ENCODE data around the gene TNFRSF14. TPM values are rescaled to one million over a fixed set of nuclear protein-coding genes. Genes with fewer than 3 reads are reported as not detected.

Gene TNFRSF14
- total and polyA plus RNA-seq, 7 experiments from 2014 or later: 52.5 to 253 (median 200) TPM

DNA sequence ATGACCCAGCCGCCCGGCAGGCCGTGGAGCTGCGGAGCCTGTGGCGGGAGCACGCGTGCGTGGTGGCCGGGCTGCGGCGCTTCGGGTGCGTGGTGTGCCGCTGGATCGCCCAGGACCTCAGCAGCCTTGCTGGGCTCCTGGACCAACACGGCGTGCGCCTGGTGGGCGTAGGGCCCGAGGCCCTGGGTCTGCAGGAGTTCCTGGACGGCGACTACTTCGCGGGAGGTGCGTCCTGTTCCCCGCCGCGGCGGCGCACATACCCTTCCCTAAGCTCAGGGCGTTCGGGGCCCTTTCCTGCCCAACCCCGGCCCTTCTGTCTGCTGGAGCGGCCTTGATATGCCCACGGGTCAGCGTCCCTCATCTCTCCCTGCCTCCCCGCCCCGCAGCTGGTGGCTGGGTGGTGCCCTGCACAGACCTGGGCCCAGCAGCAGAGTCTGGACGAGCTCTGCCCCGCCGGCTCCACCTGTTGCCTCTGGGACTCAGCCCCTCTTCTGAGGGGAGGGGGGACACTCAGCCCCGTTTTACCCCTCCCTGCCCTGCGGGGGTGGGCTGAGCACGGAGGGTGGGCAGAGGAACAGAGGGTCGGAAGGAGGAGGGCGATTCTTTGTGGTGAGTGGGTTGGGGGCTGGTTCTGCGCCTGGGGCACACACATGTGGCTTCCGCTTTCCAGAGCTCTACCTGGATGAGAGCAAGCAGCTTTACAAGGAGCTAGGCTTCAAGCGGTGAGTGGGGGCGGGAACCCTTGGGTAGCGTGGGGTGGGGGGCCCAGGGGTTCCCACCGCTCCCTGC lies 31.1 kb downstream of the TNFRSF14 start:
- ATAC-seq (no peak), DNase-seq (peak in 5 of 9 donors; percentile 29 to 53 (median 43))
- peaks cover 0 to 16% (median 0%) of the 10 kb centered on the region in 3 experiments for H3K36me3 ChIP-seq (ENCODE audit: control insufficient read depth in 2 of 3, insufficient read depth in 3 of 3, low read length in 3 of 3)
- H3K27ac ChIP-seq (ENCODE audit: low read depth, low read length): peak overlapping the region; percentile 87
- no peaks in the 10 kb centered on the region for H3K27me3 ChIP-seq (ENCODE audit: control insufficient read depth in 2 of 2, insufficient read depth in 2 of 2, low read length in 2 of 2)
- H3K4me1 ChIP-seq (ENCODE audit: control insufficient read depth in 2 of 2, insufficient read depth in 2 of 2, low read length in 2 of 2): peaks cover 27 to 30% of the 10 kb centered on the region in 2 donors
- H3K27ac Mint-ChIP-seq: peak overlapping the region in 7 of 9 donors; percentile 5 to 93 (median 41)
- intact Hi-C loops (cut with micrococcal nuclease): loop anchor here (2.0 to 10.0 kb wide), 6 partner anchors 382 to 1315 kb away; partner anchors contain the start of genes C1orf174 (in 1 of the 2), CALML6 (in 1 of the 2), FAAP20 (in 1 of the 2) and TMEM52 (in 1 of the 2)
- H3K27me3 Mint-ChIP-seq: no peaks in the 10 kb centered on the region
- H3K4me1 Mint-ChIP-seq: peaks cover 19 to 38% (median 30%) of the 10 kb centered on the region in 7 donors
- peaks cover 0 to 7% (median 0%) of the 10 kb centered on the region in 5 donors for H3K36me3 Mint-ChIP-seq
- ChIA-PET POLR2A (interaction anchor here (0.6 to 12.2 kb wide), 10 partner anchors 9 to 195 kb away, joined by 3 to 253 read pairs (median 14); partner anchors contain the start of genes MORN1, PANK4, RER1 and TNFRSF14), CTCF (interaction anchor here (0.6 to 3.8 kb wide), 2 partner anchors 9 to 40 kb away, joined by 4 to 21 read pairs; no protein-coding TSS in a partner anchor)
- H3K4me3 Mint-ChIP-seq: peak overlapping the region; percentile 66 to 94 (median 82)
- peak overlapping the region; percentile 78 for H3K4me3 ChIP-seq (ENCODE audit: low read length)
- H3K9me3 ChIP-seq (ENCODE audit: control insufficient read depth in 2 of 3, low read length in 3 of 3): no peaks in the 10 kb centered on the region
- H3K9me3 Mint-ChIP-seq: no peaks in the 10 kb centered on the region

- CTCF ChIA-PET: interaction anchor here (0.6 to 3.8 kb wide), 2 partner anchors 8 to 41 kb away, joined by 4 to 21 read pairs; no protein-coding TSS in a partner anchor
- no peak for DNase-seq
- Mint-ChIP-seq H3K36me3 (peaks cover 0 to 5% (median 0%) of the 10 kb centered on the region in 5 donors), H3K27me3 (no peaks in the 10 kb centered on the region), H3K4me1 (peaks cover 16 to 37% (median 31%) of the 10 kb centered on the region in 7 donors), H3K9me3 (no peaks in the 10 kb centered on the region), H3K4me3 (peak overlapping the region; percentile 54 to 94 (median 82)), H3K27ac (peak overlapping the region in 3 of 9 donors; percentile 25 to 41 (median 30))
- Histone ChIP-seq H3K27me3 (ENCODE audit: control insufficient read depth in 2 of 2, insufficient read depth in 2 of 2, low read length in 2 of 2) (no peaks in the 10 kb centered on the region), H3K27ac (ENCODE audit: low read depth, low read length) (peak overlapping the region; percentile 87), H3K4me3 (ENCODE audit: low read length) (peak overlapping the region; percentile 78), H3K36me3 (ENCODE audit: control insufficient read depth in 2 of 3, insufficient read depth in 3 of 3, low read length in 3 of 3) (peaks cover 0 to 16% (median 0%) of the 10 kb centered on the region in 3 experiments), H3K4me1 (ENCODE audit: control insufficient read depth in 2 of 2, insufficient read depth in 2 of 2, low read length in 2 of 2) (peaks cover 27 to 34% of the 10 kb centered on the region in 2 donors), H3K9me3 (ENCODE audit: control insufficient read depth in 2 of 3, low read length in 3 of 3) (no peaks in the 10 kb centered on the region)
- POLR2A ChIA-PET: interaction anchor here (0.6 to 12.2 kb wide), 10 partner anchors 8 to 196 kb away, joined by 3 to 253 read pairs (median 14); partner anchors contain the start of genes MORN1, PANK4, RER1 and TNFRSF14
- intact Hi-C loops (cut with micrococcal nuclease): loop anchor here (2.0 to 10.0 kb wide), 6 partner anchors 383 to 1314 kb away; partner anchors contain the start of genes C1orf174 (in 1 of the 2), CALML6 (in 1 of the 2), FAAP20 (in 1 of the 2) and TMEM52 (in 1 of the 2)
- ATAC-seq: no peak
Observed at GRCh38 chr1:2587860-2588571, 31.8 kb downstream of the TNFRSF14 start.

DNA sequence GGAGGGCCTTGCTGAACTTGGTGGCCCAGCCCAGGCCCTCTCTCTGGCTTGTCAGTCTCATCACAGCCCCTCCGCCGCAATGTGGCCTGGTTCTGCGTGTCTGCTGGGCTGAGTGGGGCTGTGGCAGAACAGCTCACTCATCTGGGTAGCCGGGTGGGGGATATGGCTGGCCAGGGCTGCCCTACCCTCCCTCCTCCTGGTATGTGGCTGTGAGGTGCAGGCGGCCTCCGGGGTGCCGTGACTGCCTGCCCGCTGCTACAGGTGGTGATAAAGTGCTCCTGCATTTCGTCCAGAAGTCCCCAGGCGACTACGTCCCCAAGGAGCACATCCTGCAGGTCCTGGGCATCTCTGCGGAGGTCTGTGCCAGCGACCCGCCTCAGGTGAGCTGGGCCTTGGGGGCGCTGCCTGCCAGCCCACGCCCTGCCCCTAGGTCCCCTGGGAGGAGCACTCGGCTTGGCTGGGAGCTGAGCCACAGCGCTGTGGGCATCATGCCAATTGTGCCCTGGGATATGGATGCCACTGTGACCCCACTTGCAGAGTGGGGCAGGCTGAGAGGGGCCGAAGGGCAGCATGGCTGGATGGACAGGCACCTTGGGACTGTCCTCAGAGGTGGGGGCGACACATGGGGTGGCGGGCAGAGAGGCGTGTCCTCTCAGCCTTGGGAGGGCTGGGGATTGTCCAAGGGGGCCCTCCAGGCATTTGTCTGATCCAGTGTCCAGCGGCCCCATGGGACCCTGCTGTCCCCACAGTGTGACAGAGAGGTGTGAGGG lies 32.7 kb downstream of the TNFRSF14 start:
- Mint-ChIP-seq H3K27me3 (no peaks in the 10 kb centered on the region), H3K27ac (no peak overlapping the region), H3K36me3 (peaks cover 0 to 3% (median 0%) of the 10 kb centered on the region in 5 donors), H3K4me3 (peak overlapping the region in 4 of 10 donors; percentile 21 to 92 (median 32)), H3K4me1 (peaks cover 11 to 29% (median 24%) of the 10 kb centered on the region in 7 donors), H3K9me3 (no peaks in the 10 kb centered on the region)
- no peak for ATAC-seq
- Histone ChIP-seq H3K36me3 (ENCODE audit: control insufficient read depth in 2 of 3, insufficient read depth in 3 of 3, low read length in 3 of 3) (peaks cover 0 to 16% (median 0%) of the 10 kb centered on the region in 3 experiments), H3K4me1 (ENCODE audit: control insufficient read depth in 2 of 2, insufficient read depth in 2 of 2, low read length in 2 of 2) (peaks cover 21 to 26% of the 10 kb centered on the region in 2 donors), H3K27ac (ENCODE audit: low read depth, low read length) (no peak overlapping the region), H3K4me3 (ENCODE audit: low read length) (no peak overlapping the region), H3K27me3 (ENCODE audit: control insufficient read depth in 2 of 2, insufficient read depth in 2 of 2, low read length in 2 of 2) (no peaks in the 10 kb centered on the region), H3K9me3 (ENCODE audit: control insufficient read depth in 2 of 3, low read length in 3 of 3) (no peaks in the 10 kb centered on the region)
- DNase-seq: no peak
- ChIA-PET CTCF (no interaction called here), POLR2A (interaction anchor here (0.6 to 1.3 kb wide), 2 partner anchors 8 to 63 kb away, joined by 3 to 4 read pairs; partner anchors contain the start of gene PANK4)
- intact Hi-C loops (cut with micrococcal nuclease): loop anchor here (5.0 to 10.0 kb wide), 3 partner anchors 454 to 1313 kb away; partner anchors contain the start of genes C1orf174 (in 1 of the 2), CALML6 (in 1 of the 2) and TMEM52 (in 1 of the 2)

DNA sequence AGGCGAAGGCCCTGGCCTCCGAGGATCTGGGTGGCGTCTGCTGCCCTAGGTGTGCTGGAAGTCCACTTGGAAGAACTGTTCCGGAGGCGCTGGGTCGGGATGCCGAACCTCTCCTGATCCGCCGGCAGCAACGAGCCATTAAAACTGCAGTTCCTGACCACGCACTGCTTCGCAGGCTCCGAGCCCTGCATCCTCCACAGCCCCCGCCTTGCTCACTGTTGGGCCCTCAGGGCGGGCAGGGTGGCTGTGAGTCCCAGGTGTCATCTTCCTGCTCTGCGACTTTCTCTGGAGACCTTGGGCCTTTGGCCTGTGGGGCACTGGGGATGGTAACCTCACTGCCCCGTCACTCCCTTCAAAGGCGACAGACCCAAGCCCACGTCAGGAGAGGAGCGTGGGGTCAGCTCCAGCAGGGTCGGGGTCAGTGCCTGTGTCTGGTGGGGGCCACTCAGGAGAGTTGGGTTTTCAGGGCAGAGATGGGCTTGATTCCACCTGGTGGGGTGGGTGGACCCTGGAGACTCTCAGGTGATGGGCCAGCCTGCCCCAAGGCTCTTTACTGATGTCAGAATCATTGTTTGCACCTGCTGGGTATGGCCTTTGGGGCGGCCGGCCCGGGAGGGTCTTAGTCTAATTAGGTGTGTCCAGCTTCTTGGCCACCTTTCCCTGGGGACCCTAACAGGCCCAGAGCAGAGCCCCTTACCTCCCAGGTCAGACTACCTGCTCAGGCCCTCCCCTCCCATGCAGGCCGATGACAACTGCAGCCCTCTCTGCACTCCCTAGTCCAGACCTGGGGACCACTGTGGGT lies 33.5 kb downstream of the TNFRSF14 start:
- ChIA-PET CTCF (no interaction called here), POLR2A (interaction anchor here (1.3 kb wide), 1 partner anchor 9 kb away, joined by 3 read pairs; no protein-coding TSS in a partner anchor)
- ATAC-seq (no peak), DNase-seq (no peak)
- Mint-ChIP-seq H3K36me3 (peaks cover 0 to 3% (median 0%) of the 10 kb centered on the region in 5 donors), H3K4me1 (peaks cover 3 to 21% (median 16%) of the 10 kb centered on the region in 7 donors), H3K9me3 (no peaks in the 10 kb centered on the region), H3K4me3 (peak overlapping the region in 3 of 10 donors; percentile 19 to 45 (median 39)), H3K27me3 (no peaks in the 10 kb centered on the region), H3K27ac (peak overlapping the region in 3 of 9 donors; percentile 41 to 74 (median 71))
- no peaks in the 10 kb centered on the region for H3K9me3 ChIP-seq (ENCODE audit: control insufficient read depth in 2 of 3, low read length in 3 of 3)
- no peak overlapping the region for H3K27ac ChIP-seq (ENCODE audit: low read depth, low read length)
- peaks cover 15 to 18% of the 10 kb centered on the region in 2 donors for H3K4me1 ChIP-seq (ENCODE audit: control insufficient read depth in 2 of 2, insufficient read depth in 2 of 2, low read length in 2 of 2)
- peaks cover 0 to 16% (median 0%) of the 10 kb centered on the region in 3 experiments for H3K36me3 ChIP-seq (ENCODE audit: control insufficient read depth in 2 of 3, insufficient read depth in 3 of 3, low read length in 3 of 3)
- no peak overlapping the region for H3K4me3 ChIP-seq (ENCODE audit: low read length)
- no peaks in the 10 kb centered on the region for H3K27me3 ChIP-seq (ENCODE audit: control insufficient read depth in 2 of 2, insufficient read depth in 2 of 2, low read length in 2 of 2)
- intact Hi-C loops (cut with micrococcal nuclease): loop anchor here (5.0 to 10.0 kb wide), 3 partner anchors 455 to 1313 kb away; partner anchors contain the start of genes C1orf174 (in 1 of the 2), CALML6 (in 1 of the 2) and TMEM52 (in 1 of the 2)
